Endothelial cell of umbilical vein (primary cell): Measurements from ENCODE around the gene C19orf33. TPM values are rescaled to one million over a fixed set of nuclear protein-coding genes. Genes with fewer than 3 reads are reported as not detected.
A peak's percentile ranks its signal among the peaks of the same experiment; 100 is the strongest.

Experiments used
- BruUV-seq: library from RNA; stranded (reverse); fragments of 400-500 nt; replicated peaks from 2 replicates; lab custom pipeline; 2021; lab: Mats Ljungman, UMichigan
- CTCF ChIA-PET: fragments of 300-600, 350-600 bp; sonication (Branson Sonifier 250); formaldehyde crosslinking; loops from one replicate; lab custom pipeline; 2021; ENCODE audit warnings: antibody characterized with exemption, inconsistent platforms; lab: Charles Lee
- POLR2A ChIA-PET: fragments of 300-600, 350-600 bp; sonication (Branson Sonifier 250); formaldehyde crosslinking; loops from one replicate; lab custom pipeline; 2021; ENCODE audit warnings: antibody characterized with exemption, inconsistent platforms; lab: Charles Lee
- DNase-seq: peaks from one replicate; pipeline ENCODE4 v3.0.0-alpha.2; 2011; ENCODE audit warnings: low read depth, low spot score
- FAIRE-seq: peaks from 2 replicates; lab custom pipeline; 2011; peaks lifted over from hg19 to GRCh38; lab: Jason Lieb, UNC
- H2AFZ ChIP-seq: 2 replicates; pipeline ENCODE4 v1.6.0; 2012; ENCODE audit warnings: low read depth, low read length, control low read depth, inconsistent platforms
- H3K27ac ChIP-seq: 2 replicates; pipeline ENCODE4 v1.5.1; 2011; ENCODE audit warnings: low read depth, mild to moderate bottlenecking, control low read depth, low read length, moderate library complexity; ENCODE audit not compliant: insufficient read depth
- H3K27me3 ChIP-seq, 2 experiments: 2 replicates each; pipeline versions ENCODE4 v1.6.0 to v1.6.1; 2011; ENCODE audit warnings: low read length in 2 of 2, mixed read lengths in 1 of 2; ENCODE audit not compliant: control insufficient read depth in 2 of 2, insufficient read depth in 2 of 2
- H3K36me3 ChIP-seq, 2 experiments: 2 replicates in 1 of 2; 3 replicates in 1 of 2; pipeline ENCODE4 v1.5.1; 2011; ENCODE audit warnings: low read length in 2 of 2, mild to moderate bottlenecking in 1 of 2, moderate library complexity in 1 of 2; ENCODE audit not compliant: control insufficient read depth in 2 of 2, insufficient read depth in 2 of 2; ENCODE audit errors: extremely low read depth in 1 of 2
- H3K4me1 ChIP-seq: 3 replicates; pipeline ENCODE4 v1.5.1; 2011; ENCODE audit warnings: mild to moderate bottlenecking, low read length; ENCODE audit not compliant: control insufficient read depth, insufficient read depth; ENCODE audit errors: extremely low read depth
- H3K4me2 ChIP-seq: 2 replicates; pipeline ENCODE4 v1.6.1; 2011; ENCODE audit warnings: low read length, control low read depth, mixed read lengths; ENCODE audit not compliant: insufficient read depth
- H3K4me3 ChIP-seq, 3 experiments: fragments of 200-600 bp in 1 of 3; sonication (generic), shearing (Covaris generic) in 1 of 3; replicated peaks in 1 of 3; 2 replicates each; pipeline ENCODE4 v1.5.1; 2011 to 2016; ENCODE audit warnings: control low read depth in 3 of 3, low read length in 3 of 3, mild to moderate bottlenecking in 2 of 3, inconsistent platforms in 1 of 3, low read depth in 1 of 3, moderate library complexity in 1 of 3; ENCODE audit not compliant: insufficient read depth in 1 of 3
- H3K79me2 ChIP-seq: 2 replicates; pipeline ENCODE4 v1.6.0; 2012; ENCODE audit warnings: low read length, inconsistent platforms; ENCODE audit not compliant: control insufficient read depth, insufficient read depth
- H3K9ac ChIP-seq: replicated peaks from 2 replicates; pipeline ENCODE3; 2011; ENCODE audit warnings: low read length, control low read depth; ENCODE audit not compliant: insufficient read depth; ENCODE audit errors: extremely low read depth
- H3K9me1 ChIP-seq: replicated peaks from 3 replicates; pipeline ENCODE4 v1.6.0; 2011; ENCODE audit warnings: mild to moderate bottlenecking, low read length; ENCODE audit not compliant: control insufficient read depth, insufficient read depth; ENCODE audit errors: extremely low read depth
- H3K9me3 ChIP-seq: replicated peaks from 2 replicates; pipeline ENCODE4 v1.5.1; 2012; ENCODE audit warnings: low read length, inconsistent platforms; ENCODE audit not compliant: control insufficient read depth, insufficient read depth
- H4K20me1 ChIP-seq: replicated peaks from 2 replicates; pipeline ENCODE3; 2011; ENCODE audit warnings: mild to moderate bottlenecking, low read length; ENCODE audit not compliant: control insufficient read depth, insufficient read depth; ENCODE audit errors: extremely low read depth
- EZH2 ChIP-seq: IDR thresholded peaks from 2 replicates; pipeline ENCODE4 v1.6.1; 2012; ENCODE audit warnings: borderline replicate concordance, low read depth, mild to moderate bottlenecking, moderate library complexity, low read length, inconsistent platforms; ENCODE audit not compliant: severe bottlenecking
- FOS ChIP-seq: IDR thresholded peaks from 2 replicates; pipeline ENCODE4 v1.6.1; 2011; ENCODE audit warnings: mild to moderate bottlenecking, low read length, moderate library complexity, borderline replicate concordance; ENCODE audit not compliant: insufficient read depth
- GATA2 ChIP-seq: IDR thresholded peaks from 2 replicates; pipeline ENCODE4 v1.7.0; 2011; ENCODE audit warnings: low read depth, mild to moderate bottlenecking, moderate library complexity, mixed read lengths, low read length; ENCODE audit not compliant: insufficient read length, insufficient read depth
- JUN ChIP-seq: IDR thresholded peaks from 2 replicates; pipeline ENCODE4 v1.6.1; 2011; ENCODE audit warnings: borderline replicate concordance, low read depth; ENCODE audit not compliant: insufficient read length, insufficient read depth
- MYC ChIP-seq: IDR thresholded peaks from one replicate; pipeline ENCODE4 v1.6.1; 2011; ENCODE audit warnings: mild to moderate bottlenecking, low read depth, low read length
- POLR2A ChIP-seq: IDR thresholded peaks from 2 replicates; pipeline ENCODE4 v1.6.1; 2012; ENCODE audit warnings: low read depth, mild to moderate bottlenecking, control low read depth, low read length
- POLR2AphosphoS5 ChIP-seq: IDR thresholded peaks from 2 replicates; pipeline ENCODE4 v1.6.1; 2012; ENCODE audit warnings: low read depth, mild to moderate bottlenecking, control low read depth, low read length, moderate library complexity; ENCODE audit not compliant: insufficient read depth
- dilution Hi-C: fragments of 300-500 bp; cut with MboI; formaldehyde crosslinking; loops from one replicate; pipeline ENCODE4 v1.15.0; 2019; ENCODE audit warnings: low sequenced_read_pairs; ENCODE audit not compliant: extremely low pct_ligation_motif_present
- intact Hi-C: fragments of 100-400 bp; cut with micrococcal nuclease; formaldehyde crosslinking; loops from one replicate; pipeline ENCODE4 v1.10.0; 2022
- polyA plus RNA-seq, 4 experiments: library from polyadenylated mRNA; depleted of rRNA in 3 of 4; stranded (reverse) in 3 of 4; unstranded in 1 of 4; fragments of >200 nt; gene quantifications; 2 replicates each; pipeline versions ENCODE4 v1.2.1 to v1.2.3, GENCODE V29; 2011 to 2012; ENCODE audit warnings: missing spikeins in 1 of 4
- total RNA-seq: library from RNA; stranded (reverse); gene quantifications from 2 replicates; pipeline ENCODE4 v1.2.3, GENCODE V29; 2021
- TF ChIP-seq, protein P1 (sequence below): IDR thresholded peaks from 2 replicates; pipeline ENCODE4 v1.6.1; 2011; ENCODE audit not compliant: insufficient read depth, insufficient read length
- TF ChIP-seq, protein P2 (sequence below), 2 donors: IDR thresholded peaks; 1 replicate in 1 of 2; 2 replicates in 1 of 2; pipeline ENCODE4 v1.5.1; 2011; ENCODE audit warnings: low read length in 2 of 2, mild to moderate bottlenecking in 2 of 2, moderate library complexity in 2 of 2, control low read depth in 1 of 2, inconsistent platforms in 1 of 2, low read depth in 1 of 2; ENCODE audit not compliant: insufficient read depth in 1 of 2; ENCODE audit errors: extremely low read depth in 1 of 2

The C19orf33 gene
- total and polyA plus RNA-seq, 2 donors (not counting 3 experiments of a cell fraction or from before 2014, with no cell fraction given), result 4.3 to 34.1 TPM

DNA sequence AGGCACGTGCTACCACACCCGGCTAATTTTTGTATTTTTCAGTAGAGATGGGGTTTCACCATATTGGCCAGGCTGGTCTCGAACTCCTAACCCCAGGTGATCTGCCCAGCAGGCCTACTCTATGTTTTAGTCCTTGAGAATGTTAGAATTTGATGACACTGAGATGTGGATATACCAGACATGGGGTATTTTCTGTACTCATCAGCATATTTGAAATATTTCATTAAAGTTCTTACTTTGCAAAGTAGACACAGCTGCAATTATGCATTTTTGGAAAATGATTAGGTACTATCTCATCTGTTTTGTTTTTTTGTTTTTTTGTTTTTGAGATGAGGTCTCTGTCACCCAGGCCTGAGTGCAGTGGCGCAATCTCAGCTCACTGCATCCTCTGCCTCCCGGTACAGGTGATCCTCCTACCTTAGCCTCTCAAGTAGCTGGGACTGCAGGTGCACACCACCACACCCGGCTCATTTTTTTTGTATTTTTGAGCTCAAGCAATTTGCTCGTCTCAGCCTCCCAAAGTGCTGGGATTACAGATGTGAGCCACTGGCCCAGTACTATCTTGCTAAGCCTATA lies 27.0 kb upstream of the C19orf33 start:
- ChIA-PET POLR2A (no interaction called here), CTCF (interaction anchor here (1.2 to 1.5 kb wide), 6 partner anchors 11 to 379 kb away, joined by 3 to 6 read pairs (median 3); partner anchors contain the start of gene SPINT2)
- Histone ChIP-seq H3K4me3 (no peak overlapping the region), H4K20me1 (no peaks in the 10 kb centered on the region), H3K79me2 (no peaks in the 10 kb centered on the region), H3K9ac (no peak overlapping the region), H3K9me3 (no peaks in the 10 kb centered on the region), H3K4me2 (peak overlapping the region; percentile 62), H3K27me3 (no peaks in the 10 kb centered on the region), H3K27ac (peak overlapping the region; percentile 64), H3K4me1 (peaks cover 30% of the 10 kb centered on the region), H3K9me1 (no peaks in the 10 kb centered on the region), H3K36me3 (no peaks in the 10 kb centered on the region), H2AFZ (no peak overlapping the region)
- no TSS peak for BruUV-seq
- no peak for TF ChIP-seq FOS
- TF ChIP-seq, protein P1, sequence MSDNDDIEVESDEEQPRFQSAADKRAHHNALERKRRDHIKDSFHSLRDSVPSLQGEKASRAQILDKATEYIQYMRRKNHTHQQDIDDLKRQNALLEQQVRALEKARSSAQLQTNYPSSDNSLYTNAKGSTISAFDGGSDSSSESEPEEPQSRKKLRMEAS, result no peak
- TF ChIP-seq JUN, result no peak
- TF ChIP-seq GATA2, result no peak
- TF ChIP-seq, protein P2, sequence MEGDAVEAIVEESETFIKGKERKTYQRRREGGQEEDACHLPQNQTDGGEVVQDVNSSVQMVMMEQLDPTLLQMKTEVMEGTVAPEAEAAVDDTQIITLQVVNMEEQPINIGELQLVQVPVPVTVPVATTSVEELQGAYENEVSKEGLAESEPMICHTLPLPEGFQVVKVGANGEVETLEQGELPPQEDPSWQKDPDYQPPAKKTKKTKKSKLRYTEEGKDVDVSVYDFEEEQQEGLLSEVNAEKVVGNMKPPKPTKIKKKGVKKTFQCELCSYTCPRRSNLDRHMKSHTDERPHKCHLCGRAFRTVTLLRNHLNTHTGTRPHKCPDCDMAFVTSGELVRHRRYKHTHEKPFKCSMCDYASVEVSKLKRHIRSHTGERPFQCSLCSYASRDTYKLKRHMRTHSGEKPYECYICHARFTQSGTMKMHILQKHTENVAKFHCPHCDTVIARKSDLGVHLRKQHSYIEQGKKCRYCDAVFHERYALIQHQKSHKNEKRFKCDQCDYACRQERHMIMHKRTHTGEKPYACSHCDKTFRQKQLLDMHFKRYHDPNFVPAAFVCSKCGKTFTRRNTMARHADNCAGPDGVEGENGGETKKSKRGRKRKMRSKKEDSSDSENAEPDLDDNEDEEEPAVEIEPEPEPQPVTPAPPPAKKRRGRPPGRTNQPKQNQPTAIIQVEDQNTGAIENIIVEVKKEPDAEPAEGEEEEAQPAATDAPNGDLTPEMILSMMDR (IDR thresholded peaks at IDR 0.05; ENCODE audit: extremely low read depth in 1 of 2, insufficient read depth in 1 of 2, low read depth in 1 of 2, low read length in 2 of 2), result no peak
- no peak for TF ChIP-seq POLR2A
- no peak for TF ChIP-seq EZH2
- TF ChIP-seq MYC, result no peak
- no peak for TF ChIP-seq POLR2AphosphoS5
- intact Hi-C loops (no loop called here), dilution Hi-C loops (no loop called here)
- DNase-seq (no peak), FAIRE-seq (no peak)
